ENCODE data around the gene LHPP.

LHPP gene

GRCh38 chr10:124640056-124640455 lies 178.4 kb downstream of the LHPP start:
- no peak for DNase-seq (ENCODE audit: low read depth in 1 of 2, low spot score in 1 of 2)

- no peak for DNase-seq (ENCODE audit: low read depth in 1 of 2, low spot score in 1 of 2)
Observed at GRCh38 chr10:124640538-124641231, 179.1 kb downstream of the LHPP start.

GRCh38 chr10:124641282-124642087 lies 179.9 kb downstream of the LHPP start:
- no peak for DNase-seq (ENCODE audit: low read depth in 1 of 2, low spot score in 1 of 2)

GRCh38 chr10:124642088-124642710 lies 180.6 kb downstream of the LHPP start:
- DNase-seq (ENCODE audit: low read depth in 1 of 2, low spot score in 1 of 2): no peak

- DNase-seq (ENCODE audit: low read depth in 1 of 2, low spot score in 1 of 2): no peak
Observed at GRCh38 chr10:124643330-124644009, 181.8 kb downstream of the LHPP start.

- DNase-seq (ENCODE audit: low read depth in 1 of 2, low spot score in 1 of 2): no peak
Observed at GRCh38 chr10:124644236-124644635, 182.6 kb downstream of the LHPP start.

GRCh38 chr10:124644771-124645415 lies 183.3 kb downstream of the LHPP start:
- no peak for DNase-seq (ENCODE audit: low read depth in 1 of 2, low spot score in 1 of 2)

- DNase-seq (ENCODE audit: low read depth in 1 of 2, low spot score in 1 of 2): no peak
Observed at GRCh38 chr10:124645467-124646095, 184.0 kb downstream of the LHPP start.

GRCh38 chr10:124646483-124647352 lies 185.1 kb downstream of the LHPP start:
- no peak for DNase-seq (ENCODE audit: low read depth in 1 of 2, low spot score in 1 of 2)

- peak; percentile 46 to 64 for DNase-seq (ENCODE audit: low read depth in 1 of 2, low spot score in 1 of 2)
Observed at GRCh38 chr10:124647421-124648130, 186.0 kb downstream of the LHPP start.

- DNase-seq (ENCODE audit: low read depth in 1 of 2, low spot score in 1 of 2): no peak
Observed at GRCh38 chr10:124648131-124648475, 186.5 kb downstream of the LHPP start.

GRCh38 chr10:124648738-124649137 lies 187.1 kb downstream of the LHPP start:
- peak in 1 of 2 donors; percentile 29 for DNase-seq (ENCODE audit: low read depth in 1 of 2, low spot score in 1 of 2)

GRCh38 chr10:124649214-124649613 lies 187.6 kb downstream of the LHPP start:
- no peak for DNase-seq (ENCODE audit: low read depth in 1 of 2, low spot score in 1 of 2)

GRCh38 chr10:124650263-124650662 lies 188.6 kb downstream of the LHPP start:
- no peak for DNase-seq (ENCODE audit: low read depth in 1 of 2, low spot score in 1 of 2)

GRCh38 chr10:124650820-124651401 lies 189.3 kb downstream of the LHPP start:
- DNase-seq (ENCODE audit: low read depth in 1 of 2, low spot score in 1 of 2): peak; percentile 50 to 56

GRCh38 chr10:124651402-124651891 lies 189.8 kb downstream of the LHPP start:
- no peak for DNase-seq (ENCODE audit: low read depth in 1 of 2, low spot score in 1 of 2)

- no peak for DNase-seq (ENCODE audit: low read depth in 1 of 2, low spot score in 1 of 2)
Observed at GRCh38 chr10:124652200-124652599, 190.6 kb downstream of the LHPP start.

- no peak for DNase-seq (ENCODE audit: low read depth in 1 of 2, low spot score in 1 of 2)
Observed at GRCh38 chr10:124652701-124653100, 191.1 kb downstream of the LHPP start.
